NT2/D1 (cell line): ENCODE measurements around the gene MPST.
A peak's percentile ranks its signal among the peaks of the same experiment; 100 is the strongest.

ENCODE experiments used
- DNase-seq: peaks from one replicate; pipeline ENCODE4 v3.0.0-alpha.2; 2011; ENCODE audit warnings: low read depth, low spot score
- H3K27me3 ChIP-seq: 2 replicates; pipeline ENCODE4 v1.6.0; 2011; ENCODE audit warnings: mild to moderate bottlenecking; ENCODE audit not compliant: insufficient read length, insufficient read depth
- H3K36me3 ChIP-seq: 2 replicates; pipeline ENCODE4 v1.6.1; 2011; ENCODE audit warnings: mild to moderate bottlenecking, low read length, mixed read lengths; ENCODE audit not compliant: insufficient read depth, insufficient read length
- H3K4me1 ChIP-seq: 2 replicates; pipeline ENCODE4 v1.5.1; 2011; ENCODE audit not compliant: insufficient read depth, insufficient read length
- H3K4me3 ChIP-seq: 2 replicates; pipeline ENCODE4 v1.5.1; 2011; ENCODE audit warnings: low read depth; ENCODE audit not compliant: insufficient read length
- H3K9ac ChIP-seq: 2 replicates; pipeline ENCODE4 v1.6.0; 2011; ENCODE audit warnings: low read depth; ENCODE audit not compliant: insufficient read length
- H3K9me3 ChIP-seq: 2 replicates; pipeline ENCODE4 v1.5.1; 2011; ENCODE audit warnings: mild to moderate bottlenecking, low read length; ENCODE audit not compliant: insufficient read depth
- SUZ12 ChIP-seq: IDR thresholded peaks from 2 replicates; pipeline ENCODE4 v1.6.1; 2011; ENCODE audit not compliant: insufficient read length, insufficient read depth; ENCODE audit errors: extremely low read depth
- YY1 ChIP-seq: IDR thresholded peaks from 2 replicates; pipeline ENCODE4 v1.6.1; 2011; ENCODE audit not compliant: insufficient read length, insufficient read depth
- ZNF274 ChIP-seq: IDR thresholded peaks from 2 replicates; pipeline ENCODE4 v1.6.1; 2011; ENCODE audit warnings: mild to moderate bottlenecking, low read depth, low read length

Gene MPST

DNA sequence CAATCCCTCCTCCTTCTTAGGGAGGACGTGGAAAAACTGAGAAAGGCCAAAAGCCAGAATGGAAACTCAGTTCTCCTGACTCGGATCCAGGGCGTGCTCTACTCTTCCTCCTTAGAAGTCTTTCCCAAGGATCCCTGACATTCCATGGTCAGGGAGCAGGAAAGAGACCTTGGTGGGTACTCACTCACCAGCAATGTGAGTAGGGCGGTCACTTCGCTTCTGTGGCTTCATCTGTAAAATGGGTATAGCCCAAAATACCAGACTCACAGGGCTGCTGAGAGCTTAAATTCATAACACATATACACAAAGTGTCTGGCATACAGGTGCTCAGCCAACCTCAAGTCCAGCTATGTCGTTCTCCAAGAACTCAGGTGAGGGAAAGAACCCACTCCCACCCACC lies 31.4 kb downstream of the MPST start:
- no peak for DNase-seq
- Histone ChIP-seq H3K27me3 (no peaks in the 10 kb centered on the region), H3K4me1 (no peaks in the 10 kb centered on the region), H3K9ac (peak overlapping the region; percentile 1), H3K4me3 (no peak overlapping the region), H3K36me3 (peaks cover 14% of the 10 kb centered on the region), H3K9me3 (no peaks in the 10 kb centered on the region)
- no peak for TF ChIP-seq ZNF274
- no peak for TF ChIP-seq YY1
- TF ChIP-seq SUZ12 = no peak

DNA sequence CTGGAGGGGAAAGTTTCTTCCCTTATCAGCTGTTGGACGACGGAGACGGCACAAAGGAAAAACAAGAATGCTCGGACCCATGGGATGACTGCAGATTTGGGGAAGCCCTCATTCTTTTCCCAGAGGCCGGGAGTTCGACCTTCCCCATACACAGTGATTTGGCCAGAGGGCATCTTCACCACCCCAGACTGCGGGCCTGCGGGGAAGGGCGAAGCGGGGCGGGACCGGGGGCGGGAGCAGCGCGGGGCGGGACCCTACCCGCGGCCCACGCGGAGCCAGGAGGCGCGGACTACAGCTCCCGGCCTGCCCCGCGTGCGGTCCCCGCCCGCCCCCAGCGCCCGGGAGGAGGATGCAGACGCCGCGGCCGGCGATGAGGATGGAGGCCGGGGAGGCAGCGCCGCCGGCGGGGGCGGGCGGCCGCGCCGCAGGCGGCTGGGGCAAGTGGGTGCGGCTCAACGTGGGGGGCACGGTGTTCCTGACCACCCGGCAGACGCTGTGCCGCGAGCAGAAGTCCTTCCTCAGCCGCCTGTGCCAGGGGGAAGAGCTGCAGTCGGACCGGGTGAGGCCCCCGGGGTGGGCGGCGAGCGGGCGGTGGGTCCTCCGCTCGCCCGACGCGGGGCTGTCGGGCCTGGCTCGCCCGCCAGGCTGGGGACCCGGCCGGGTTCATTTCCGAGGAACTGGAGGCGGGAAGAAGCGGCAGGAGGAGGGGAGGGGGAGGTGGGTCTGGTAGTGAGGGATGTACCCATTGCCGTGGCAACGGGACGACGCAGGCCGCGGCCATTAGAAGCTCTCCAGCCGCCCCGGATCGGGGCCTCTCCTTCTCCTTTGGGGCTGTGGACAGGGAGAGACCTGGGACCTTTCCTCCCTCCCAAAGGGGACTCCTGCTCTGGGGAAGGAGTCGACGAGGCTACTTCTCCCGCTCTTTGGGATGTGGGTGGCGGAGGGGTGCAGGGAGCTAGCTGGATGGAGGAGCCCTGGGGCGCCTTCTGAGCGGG lies 32.1 kb downstream of the MPST start, which contains the start of gene KCTD17:
Gene KCTD17, plus strand, starts transcription at position 352 of the 995 bp plus-strand sequence. Its CDS starts 19 bp downstream, at position 371.
- peaks cover 20% of the 10 kb centered on the region for H3K36me3 ChIP-seq
- peak within 1 kb of the TSS; percentile 70 for H3K9ac ChIP-seq
- H3K4me1 ChIP-seq = no peaks in the 10 kb centered on the region
- H3K27me3 ChIP-seq = no peaks in the 10 kb centered on the region
- peak; percentile 38 for DNase-seq
- TF ChIP-seq SUZ12 = no peak
- H3K9me3 ChIP-seq = no peaks in the 10 kb centered on the region
- H3K4me3 ChIP-seq = peak within 1 kb of the TSS; percentile 63

DNA sequence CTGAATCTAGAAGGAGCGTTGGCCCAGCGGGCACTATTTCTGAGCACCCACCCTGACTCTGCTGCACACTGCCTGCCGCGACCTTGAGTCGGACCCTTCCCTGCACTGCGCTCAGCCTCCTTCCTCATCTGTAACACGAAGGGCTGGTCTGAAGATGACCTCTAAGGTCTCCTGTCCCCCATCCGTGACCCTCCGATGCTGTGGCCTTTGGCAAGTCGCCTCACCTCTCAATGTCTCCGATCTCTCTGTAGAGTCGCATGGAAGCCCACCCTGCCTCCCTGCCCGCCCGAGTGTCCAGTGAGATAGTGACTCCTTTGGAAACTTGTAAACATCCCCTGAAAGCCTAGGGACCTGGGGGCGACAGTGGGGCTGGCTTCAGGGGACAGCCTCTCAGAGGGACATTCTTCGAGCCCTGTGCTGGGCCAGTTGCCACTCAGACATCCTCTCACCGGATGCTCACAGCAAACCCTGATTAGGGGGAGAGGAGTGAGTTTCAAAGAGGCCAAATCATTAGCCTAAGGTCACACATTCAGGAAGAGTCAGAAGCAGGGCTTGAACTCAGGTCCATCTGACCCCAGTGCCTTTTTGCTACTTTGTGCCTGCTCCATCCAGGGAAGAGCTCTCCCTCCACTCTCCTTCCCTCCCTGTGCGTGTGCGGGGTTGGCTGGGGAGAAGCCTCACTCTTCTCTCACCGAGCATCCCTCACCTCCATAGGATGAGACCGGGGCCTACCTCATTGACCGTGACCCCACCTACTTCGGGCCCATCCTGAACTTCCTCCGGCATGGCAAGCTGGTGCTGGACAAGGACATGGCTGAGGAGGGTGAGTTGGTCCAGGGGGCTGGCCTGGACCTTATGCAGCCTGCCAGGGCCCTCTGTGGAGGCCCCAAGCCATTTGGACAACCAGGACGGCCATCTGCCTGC lies 33.1 kb downstream of the MPST start:
- no peaks in the 10 kb centered on the region for H3K9me3 ChIP-seq
- peak overlapping the region; percentile 63 for H3K4me3 ChIP-seq
- no peak for DNase-seq
- no peaks in the 10 kb centered on the region for H3K27me3 ChIP-seq
- TF ChIP-seq ZNF274 = no peak
- no peak for TF ChIP-seq SUZ12
- TF ChIP-seq YY1 = no peak
- no peaks in the 10 kb centered on the region for H3K4me1 ChIP-seq
- H3K36me3 ChIP-seq = peaks cover 30% of the 10 kb centered on the region
- H3K9ac ChIP-seq = peak overlapping the region; percentile 70

- no peak for TF ChIP-seq ZNF274
- TF ChIP-seq YY1 = no peak
- TF ChIP-seq SUZ12 = no peak
- peak overlapping the region; percentile 8 for H3K9ac ChIP-seq
- no peak overlapping the region for H3K4me3 ChIP-seq
- peaks cover 3% of the 10 kb centered on the region for H3K4me1 ChIP-seq
- H3K9me3 ChIP-seq = no peaks in the 10 kb centered on the region
- DNase-seq = no peak
- no peaks in the 10 kb centered on the region for H3K27me3 ChIP-seq
- H3K36me3 ChIP-seq = peaks cover 38% of the 10 kb centered on the region
These were observed 33.9 kb downstream of the MPST start for GRCh38 chr22:37053310-37054055.

GRCh38 chr22:37054056-37054395 lies 34.5 kb downstream of the MPST start:
- Histone ChIP-seq H3K27me3 (no peaks in the 10 kb centered on the region), H3K4me1 (peaks cover 3% of the 10 kb centered on the region), H3K9me3 (no peaks in the 10 kb centered on the region), H3K4me3 (no peak overlapping the region), H3K9ac (no peak overlapping the region), H3K36me3 (peaks cover 43% of the 10 kb centered on the region)
- TF ChIP-seq SUZ12 (no peak), YY1 (no peak), ZNF274 (no peak)
- no peak for DNase-seq

DNA sequence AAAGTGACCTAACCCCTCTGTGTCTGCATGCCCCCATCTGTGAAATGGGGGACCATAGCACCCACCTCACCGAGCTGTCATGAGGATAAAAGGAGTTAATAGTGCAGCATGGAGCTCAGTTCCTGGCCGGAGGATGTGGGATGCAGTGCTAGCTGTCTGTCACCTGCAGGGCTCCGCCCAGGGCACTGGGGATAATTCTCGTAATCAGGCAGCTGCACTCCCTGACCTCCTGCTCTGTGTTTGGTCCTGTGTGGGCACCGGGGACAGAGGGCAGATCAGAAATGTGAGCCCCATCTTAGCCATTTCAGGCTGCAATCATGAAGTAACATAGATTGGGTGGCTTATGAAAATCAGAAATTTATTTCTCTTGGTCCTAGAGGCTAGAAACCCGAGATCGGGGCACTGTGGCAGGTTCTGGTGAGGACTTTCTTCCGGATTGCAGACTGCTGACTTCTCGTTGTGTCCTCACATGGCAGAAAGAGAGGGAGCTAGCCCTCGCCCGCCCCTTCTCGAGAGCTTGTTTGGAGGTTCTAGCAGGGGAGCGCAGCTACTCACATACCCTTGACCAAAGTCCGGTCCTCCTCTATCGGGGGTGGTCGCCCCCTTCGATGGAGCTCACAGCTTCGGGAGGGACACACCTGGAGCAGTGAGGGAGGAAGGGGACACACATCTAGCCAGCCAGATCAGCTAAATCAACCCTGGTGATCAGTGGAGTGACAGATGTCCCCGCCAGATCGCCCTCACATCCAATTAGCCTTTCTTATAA lies 35.2 kb downstream of the MPST start:
- Histone ChIP-seq H3K4me3 (no peak overlapping the region), H3K9ac (no peak overlapping the region)
- TF ChIP-seq YY1 (no peak), ZNF274 (no peak), SUZ12 (no peak)

More for the DNA sequence above, 35.2 kb downstream of the MPST start:
- no peaks in the 10 kb centered on the region for H3K9me3 ChIP-seq
- no peak for DNase-seq
- H3K4me1 ChIP-seq = peaks cover 3% of the 10 kb centered on the region
- H3K27me3 ChIP-seq = no peaks in the 10 kb centered on the region
- H3K36me3 ChIP-seq = peaks cover 51% of the 10 kb centered on the region
